CD4-positive, alpha-beta T cell treated with Interleukin-15 for 4 hours (primary cell): ENCODE results near the gene PKDREJ.
"Not testable (repeated sequence)": the region's sequence is repeated elsewhere in the genome, so short reads cannot be mapped to it uniquely, and the experiment has no call there.

Experiments used
- DNase-seq: peaks from one replicate; pipeline ENCODE4 v3.0.0-alpha.2; 2020; ENCODE audit warnings: low spot score

The PKDREJ gene

GRCh38 chr22:46267431-46268279 lies 4.5 kb upstream of the PKDREJ start, which contains the start of gene TTC38:
TSS of gene TTC38 (plus strand) at chr22:46268008. CDS start at chr22:46268040, 32 bp downstream.
- peak; percentile 50 for DNase-seq

GRCh38 chr22:46265627-46266026 lies 2.5 kb upstream of the PKDREJ start:
- not testable (repeated sequence) for DNase-seq

DNA sequence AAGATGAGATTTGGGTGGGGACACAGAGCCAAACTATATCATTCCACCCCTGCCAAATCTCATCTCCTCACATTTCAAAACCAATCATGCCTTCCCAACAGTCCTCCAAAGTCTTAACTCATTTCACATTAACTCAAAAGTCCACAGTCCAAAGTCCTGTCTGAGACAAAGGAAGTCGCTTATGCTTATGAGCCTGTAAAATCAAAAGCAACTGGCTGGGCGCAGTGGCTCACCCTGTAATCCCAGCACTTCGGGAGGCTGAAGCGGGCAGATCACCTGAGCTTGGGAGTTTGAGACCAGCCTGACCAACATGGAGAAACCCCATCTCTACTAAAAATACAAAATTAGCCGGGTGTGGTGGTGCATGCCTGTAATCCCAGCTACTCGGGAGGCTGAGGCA lies 1.4 kb upstream of the PKDREJ start:
- DNase-seq: not testable (repeated sequence)

- peak; percentile 17 for DNase-seq
Observed at GRCh38 chr22:46262449-46263215, 511 bp downstream of the PKDREJ start.

DNA sequence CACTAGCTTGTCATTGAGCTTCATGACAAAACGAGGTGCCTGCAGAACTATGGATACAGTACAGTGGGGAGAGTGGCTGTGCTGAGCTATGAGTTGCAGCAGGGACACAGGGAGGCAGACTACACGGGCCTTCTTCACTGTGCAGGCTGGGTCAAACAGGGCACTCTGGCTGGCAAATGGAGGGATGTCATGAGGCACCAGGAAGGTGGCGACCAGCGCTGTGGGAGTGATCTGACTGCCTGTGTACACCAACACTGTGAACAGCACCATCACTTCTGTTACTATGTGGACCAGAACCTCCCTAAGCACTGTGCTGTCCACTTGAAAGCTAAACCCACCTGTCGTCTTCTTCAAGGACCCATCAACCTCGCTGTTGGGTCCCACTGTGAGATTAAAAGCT lies 3.1 kb downstream of the PKDREJ start:
- no peak for DNase-seq

DNA sequence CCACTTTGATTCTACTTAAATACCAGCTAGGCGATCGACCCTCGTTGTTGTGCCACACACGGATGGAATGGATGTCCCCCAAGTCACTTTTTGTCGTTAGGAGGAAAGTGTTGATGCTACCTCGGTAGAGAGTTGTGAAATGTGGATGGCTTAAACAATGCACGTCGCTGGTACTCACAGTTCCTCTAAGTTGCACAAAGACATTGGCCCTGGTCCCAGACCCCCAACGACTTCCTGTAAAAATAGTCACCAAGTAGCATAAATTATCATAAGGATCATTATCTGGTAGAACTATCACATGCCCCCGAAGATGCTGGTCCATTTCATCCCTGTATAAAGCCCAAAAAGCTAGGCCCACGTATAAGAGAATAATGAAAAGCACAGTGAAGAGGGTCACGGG lies 3.8 kb downstream of the PKDREJ start:
- no peak for DNase-seq

DNA sequence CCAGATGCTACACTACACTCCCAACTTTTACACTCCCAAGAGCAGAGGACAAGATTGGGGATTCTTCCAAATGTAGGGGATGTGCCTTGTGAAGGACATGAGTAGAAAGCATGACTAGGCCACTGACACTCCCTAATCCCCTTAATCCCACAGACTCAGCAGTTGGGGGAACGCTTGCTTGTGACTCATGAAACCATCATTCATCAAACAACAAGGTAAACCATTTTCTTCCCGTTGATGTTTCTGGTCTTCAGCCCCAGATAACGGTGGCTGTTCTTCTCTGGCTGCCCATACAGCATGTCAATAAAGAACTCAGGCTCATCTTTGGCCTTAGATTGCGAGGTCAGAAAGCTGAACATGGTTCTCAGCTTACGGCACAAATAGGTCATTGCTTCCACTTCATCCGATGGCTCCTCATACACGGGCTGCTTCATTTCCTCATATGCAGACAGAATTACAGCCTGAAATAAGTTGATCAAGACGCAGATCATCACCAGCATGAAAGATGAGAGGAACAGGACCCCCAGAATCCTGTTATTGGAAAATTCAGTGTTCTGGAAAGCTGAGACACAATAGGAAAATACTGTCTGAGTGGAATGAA lies 6.7 kb downstream of the PKDREJ start:
- DNase-seq: no peak

DNA sequence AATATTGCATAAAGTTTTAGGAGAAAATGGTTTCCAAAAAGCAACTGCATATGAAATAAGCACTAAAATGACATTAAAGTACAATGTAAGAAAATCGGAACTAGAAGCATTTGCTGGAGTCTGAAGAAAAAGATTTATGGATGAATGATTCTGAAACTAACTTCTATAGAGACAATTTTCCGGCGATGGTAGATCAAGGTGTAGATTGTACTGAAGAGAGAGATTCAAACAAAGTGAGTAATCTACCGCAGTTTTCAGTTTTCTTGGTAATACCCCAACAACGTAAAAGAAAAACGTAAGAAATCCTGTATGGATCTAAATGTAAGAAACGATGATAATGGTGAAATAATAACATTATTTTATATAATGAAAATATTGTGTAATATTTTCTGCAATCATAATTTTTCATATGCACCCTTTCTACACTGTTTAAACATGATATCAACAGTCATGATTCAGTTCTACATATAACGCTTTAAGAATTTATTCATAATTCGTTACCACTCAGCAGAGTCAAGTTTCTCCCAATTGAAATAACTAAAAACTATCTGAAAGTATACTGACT lies 11.2 kb downstream of the PKDREJ start:
- peak; percentile 12 for DNase-seq

- DNase-seq: no peak
Observed at GRCh38 chr22:46251266-46251665, 11.9 kb downstream of the PKDREJ start.

DNA sequence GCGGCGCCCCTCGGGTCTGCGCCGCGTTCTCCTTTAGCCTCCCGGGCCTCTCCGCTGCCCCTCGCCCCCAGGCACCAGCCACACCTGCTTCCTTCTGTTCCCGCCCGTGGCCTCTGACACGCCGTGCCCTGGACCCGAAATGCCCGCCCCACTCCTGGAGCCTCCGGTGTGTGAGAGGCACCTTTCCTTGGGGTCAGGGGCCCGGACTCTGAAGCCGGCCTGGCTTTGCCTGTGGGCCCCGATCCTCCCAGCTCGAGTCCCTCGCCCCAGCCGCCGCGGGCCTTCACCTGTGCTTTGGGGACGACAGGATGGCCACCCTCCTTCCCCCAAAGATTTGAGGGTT lies 12.4 kb downstream of the PKDREJ start:
- no peak for DNase-seq

GRCh38 chr22:46250035-46250782 lies 12.9 kb downstream of the PKDREJ start, which contains the start of gene CDPF1:
TSS of gene CDPF1 (minus strand) at chr22:46250293. CDS start at chr22:46248284, 2,009 bp downstream.
- peak; percentile 89 for DNase-seq

- no peak for DNase-seq
Observed at GRCh38 chr22:46247443-46247975, 15.6 kb downstream of the PKDREJ start.

GRCh38 chr22:46246178-46246577 lies 17.0 kb downstream of the PKDREJ start:
- DNase-seq: no peak

- no peak for DNase-seq
Observed at GRCh38 chr22:46245511-46245910, 17.6 kb downstream of the PKDREJ start.

- DNase-seq: no peak
Observed at GRCh38 chr22:46244771-46245170, 18.4 kb downstream of the PKDREJ start.

GRCh38 chr22:46242076-46242475 lies 21.1 kb downstream of the PKDREJ start:
- DNase-seq: no peak

DNA sequence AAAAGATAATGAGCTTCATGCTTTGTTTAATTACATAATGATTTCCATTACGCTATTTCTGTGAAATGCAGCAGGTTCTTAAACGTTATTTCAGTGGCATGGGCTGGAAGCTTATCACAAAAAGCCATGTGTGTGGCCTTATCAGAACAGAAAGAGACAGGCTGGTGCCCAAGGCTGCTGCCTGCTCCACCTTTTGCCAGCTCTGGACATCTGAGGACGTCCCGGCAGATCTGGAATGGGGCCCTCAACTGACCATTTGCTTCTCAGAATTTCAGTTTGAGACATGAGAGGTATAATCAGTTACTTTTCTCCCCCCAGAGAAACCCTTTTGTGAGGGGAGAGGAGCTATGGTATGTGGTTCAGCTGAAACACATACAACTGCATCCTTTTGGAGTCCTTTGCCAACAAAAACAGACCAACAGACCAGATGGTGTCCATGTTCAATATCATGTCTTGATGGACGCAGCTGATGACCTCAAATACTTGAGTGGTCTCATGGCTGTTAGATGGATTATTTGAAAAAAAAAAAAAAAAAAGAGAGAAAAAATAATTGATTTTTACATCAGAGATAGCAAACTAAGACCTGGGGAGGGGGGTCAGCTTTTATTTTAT lies 21.6 kb downstream of the PKDREJ start:
- DNase-seq: no peak

DNA sequence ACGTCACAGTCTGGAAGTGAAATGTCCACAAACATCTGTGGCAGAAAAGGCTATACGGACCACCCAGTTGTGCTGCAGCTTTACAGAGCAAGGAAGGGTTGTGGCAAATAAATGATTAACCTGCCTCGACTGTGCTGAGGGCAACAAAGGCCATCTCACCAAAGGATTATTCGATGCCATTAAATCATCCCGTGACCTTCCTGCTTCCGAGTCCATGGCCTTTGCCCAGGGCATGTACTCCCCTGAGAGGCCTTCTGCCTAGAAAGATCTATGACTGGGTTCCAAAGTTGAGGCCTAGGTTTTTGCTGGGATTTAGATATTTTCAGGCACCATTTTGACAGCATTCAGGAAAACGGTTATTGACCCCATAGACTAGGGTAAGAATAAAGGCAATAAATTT lies 22.2 kb downstream of the PKDREJ start:
- no peak for DNase-seq

GRCh38 chr22:46240506-46240905 lies 22.6 kb downstream of the PKDREJ start:
- no peak for DNase-seq

- no peak for DNase-seq
Observed at GRCh38 chr22:46240073-46240472, 23.1 kb downstream of the PKDREJ start.
